Mesendoderm (in vitro differentiated cells): ENCODE data around the gene GAS2L2.
A peak's percentile ranks its signal among the peaks of the same experiment; 100 is the strongest.

ENCODE experiments used
- DNase-seq: peaks from one replicate; pipeline ENCODE4 v3.0.0; 2013
- H2AK5ac ChIP-seq: 2 replicates; pipeline ENCODE4 v1.6.1; 2013; ENCODE audit warnings: low read length, inconsistent platforms
- H2BK120ac ChIP-seq: 2 replicates; pipeline ENCODE4 v1.6.1; 2013; ENCODE audit warnings: low read depth, mild to moderate bottlenecking, low read length, moderate library complexity, mixed read lengths
- H2BK15ac ChIP-seq: replicated peaks from 2 replicates; pipeline ENCODE4 v1.6.1; 2013; ENCODE audit warnings: low read depth, mild to moderate bottlenecking, moderate library complexity
- H2BK5ac ChIP-seq: 2 replicates; pipeline ENCODE4 v1.6.1; 2013; ENCODE audit warnings: low read length, inconsistent platforms
- H3K18ac ChIP-seq: 2 replicates; pipeline ENCODE4 v1.6.1; 2013; ENCODE audit warnings: mild to moderate bottlenecking, low read length, mixed read lengths
- H3K23ac ChIP-seq: one replicate; pipeline ENCODE4 v1.6.1; 2013; ENCODE audit warnings: low read length
- H3K27ac ChIP-seq: 2 replicates; pipeline ENCODE4 v1.5.1; 2013; ENCODE audit warnings: low read depth, mild to moderate bottlenecking, inconsistent platforms, low read length, moderate library complexity
- H3K27me3 ChIP-seq: 2 replicates; pipeline ENCODE4 v1.6.1; 2013; ENCODE audit warnings: low read length, control low read depth, mild to moderate bottlenecking, inconsistent platforms; ENCODE audit not compliant: insufficient read depth, poor library complexity
- H3K36me3 ChIP-seq: 2 replicates; pipeline ENCODE4 v1.6.1; 2013; ENCODE audit warnings: low read length, inconsistent platforms; ENCODE audit not compliant: control insufficient read depth, insufficient read depth
- H3K4ac ChIP-seq: one replicate; pipeline ENCODE4 v1.6.1; 2013; ENCODE audit warnings: low read depth, mild to moderate bottlenecking, low read length, moderate library complexity
- H3K4me1 ChIP-seq: 2 replicates; pipeline ENCODE4 v1.6.1; 2013; ENCODE audit warnings: low read depth, low read length, inconsistent platforms; ENCODE audit not compliant: control insufficient read depth
- H3K4me2 ChIP-seq: 2 replicates; pipeline ENCODE4 v1.6.1; 2013; ENCODE audit warnings: low read length
- H3K4me3 ChIP-seq: 2 replicates; pipeline ENCODE4 v1.5.1; 2013; ENCODE audit warnings: mild to moderate bottlenecking, low read length
- H3K56ac ChIP-seq: one replicate; pipeline ENCODE4 v1.6.1; 2013; ENCODE audit warnings: low read length
- H3K79me1 ChIP-seq: 2 replicates; pipeline ENCODE4 v1.6.1; 2013; ENCODE audit warnings: low read length, inconsistent platforms
- H3K79me2 ChIP-seq: 2 replicates; pipeline ENCODE4 v1.6.1; 2013; ENCODE audit warnings: mild to moderate bottlenecking, low read length; ENCODE audit not compliant: control insufficient read depth, insufficient read depth
- H3K9ac ChIP-seq: 2 replicates; pipeline ENCODE4 v1.6.1; 2013; ENCODE audit warnings: low read length, inconsistent platforms
- H4K5ac ChIP-seq: one replicate; pipeline ENCODE4 v1.6.1; 2013; ENCODE audit warnings: low read length
- H4K8ac ChIP-seq: one replicate; pipeline ENCODE4 v1.6.1; 2013; ENCODE audit warnings: low read depth, mild to moderate bottlenecking, control low read depth, low read length, moderate library complexity
- WGBS: extraction: QIAGEN DNeasy Blood & Tissue Kit; methylation state at CpG from one replicate; pipeline ENCODE4 v1.1.7; 2013; ENCODE audit warnings: low lambda C conversion rate, missing lambda C conversion rate; ENCODE audit not compliant: insufficient coverage; ENCODE audit errors: extremely low coverage; 5-methylcytosine and 5-hydroxymethylcytosine counted together

Gene GAS2L2

DNA sequence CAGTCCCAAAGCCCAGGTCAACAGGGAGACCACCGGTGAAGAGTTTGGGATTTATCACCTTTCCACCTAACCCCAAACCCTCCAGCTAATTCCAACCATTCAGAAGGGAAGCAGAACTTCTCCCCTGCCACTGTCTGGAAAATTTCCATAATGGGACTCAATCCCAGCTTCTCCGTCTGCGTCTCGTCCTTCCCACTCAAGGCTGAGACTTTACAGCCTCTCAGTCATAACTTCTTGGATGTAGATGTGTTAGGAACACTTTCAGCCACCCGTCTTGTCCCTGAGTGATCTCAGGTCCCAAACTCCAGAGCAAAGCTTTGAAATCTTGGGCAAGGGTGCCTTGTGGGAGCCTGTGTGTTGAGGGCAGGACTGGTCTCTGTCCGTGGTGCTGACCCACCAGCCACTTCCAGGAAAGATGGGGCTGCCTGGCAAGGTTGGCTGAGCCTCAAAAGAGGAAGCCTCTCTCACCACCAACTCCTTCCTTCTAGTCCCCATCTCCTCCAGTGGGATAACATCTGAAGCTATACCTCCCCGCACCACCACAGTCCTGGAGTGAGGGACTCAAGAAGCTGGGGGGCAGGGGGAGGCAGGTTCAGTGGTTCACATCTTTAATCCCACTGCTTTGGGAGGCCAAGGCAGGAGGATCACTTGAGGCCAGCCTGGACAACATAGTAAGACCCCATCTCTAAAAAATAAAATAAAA is 9.3 kb downstream of the GAS2L2 start:
- Histone ChIP-seq H3K36me3 (no peaks in the 10 kb centered on the region), H3K56ac (no peak overlapping the region), H3K4me2 (no peak overlapping the region), H3K79me1 (no peaks in the 10 kb centered on the region), H3K27me3 (peaks cover 14% of the 10 kb centered on the region), H4K5ac (no peak overlapping the region), H3K4ac (no peak overlapping the region), H3K23ac (no peak overlapping the region), H2BK15ac (no peak overlapping the region), H2BK5ac (no peak overlapping the region), H3K79me2 (no peaks in the 10 kb centered on the region), H2BK120ac (no peak overlapping the region), H2AK5ac (no peak overlapping the region), H3K18ac (no peak overlapping the region), H3K4me1 (no peaks in the 10 kb centered on the region), H3K9ac (no peak overlapping the region), H4K8ac (no peak overlapping the region), H3K4me3 (no peak overlapping the region), H3K27ac (no peak overlapping the region)
- WGBS = no CpG with 5 or more reads among the region's 7 CpGs
- DNase-seq = peak; percentile 68

DNA sequence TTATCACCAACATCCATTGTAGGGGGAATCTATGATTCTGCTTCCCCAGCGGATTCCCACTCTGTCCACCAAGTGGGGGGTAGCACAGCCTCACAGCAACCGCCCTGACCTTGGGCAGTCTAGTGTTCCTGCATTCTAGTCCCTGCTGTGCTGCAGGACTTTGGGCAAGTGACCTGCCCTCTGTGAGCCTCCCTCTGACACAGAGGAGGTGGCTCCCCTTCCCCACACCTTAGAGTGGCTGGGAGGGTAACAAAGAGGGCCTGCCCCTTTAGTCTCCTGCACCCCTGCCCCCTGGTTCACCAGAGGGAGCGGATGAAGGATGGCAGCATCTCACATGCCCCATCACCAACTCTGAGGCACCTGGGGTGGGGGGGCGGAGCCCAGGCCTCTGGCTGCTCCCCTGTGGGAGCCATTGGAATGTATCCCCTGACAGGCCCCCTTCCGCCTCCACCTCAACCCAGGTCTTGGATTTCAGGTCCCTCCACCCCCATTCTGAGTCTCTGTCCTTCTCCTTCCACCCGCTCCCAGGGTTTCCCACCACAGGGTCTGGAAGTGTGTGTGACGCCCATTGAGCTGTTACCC is 10.1 kb downstream of the GAS2L2 start:
- Histone ChIP-seq H3K27ac (no peak overlapping the region), H3K4me2 (no peak overlapping the region), H3K4me1 (no peaks in the 10 kb centered on the region), H3K23ac (no peak overlapping the region), H3K4me3 (no peak overlapping the region), H2BK5ac (no peak overlapping the region), H3K79me1 (no peaks in the 10 kb centered on the region), H4K5ac (no peak overlapping the region), H3K4ac (no peak overlapping the region), H3K36me3 (no peaks in the 10 kb centered on the region), H3K27me3 (peaks cover 14% of the 10 kb centered on the region), H3K18ac (no peak overlapping the region), H2BK15ac (no peak overlapping the region), H4K8ac (no peak overlapping the region), H3K9ac (no peak overlapping the region), H2AK5ac (no peak overlapping the region), H2BK120ac (no peak overlapping the region), H3K79me2 (no peaks in the 10 kb centered on the region), H3K56ac (no peak overlapping the region)
- no CpG with 5 or more reads among the region's 7 CpGs for WGBS
- DNase-seq = no peak

DNA sequence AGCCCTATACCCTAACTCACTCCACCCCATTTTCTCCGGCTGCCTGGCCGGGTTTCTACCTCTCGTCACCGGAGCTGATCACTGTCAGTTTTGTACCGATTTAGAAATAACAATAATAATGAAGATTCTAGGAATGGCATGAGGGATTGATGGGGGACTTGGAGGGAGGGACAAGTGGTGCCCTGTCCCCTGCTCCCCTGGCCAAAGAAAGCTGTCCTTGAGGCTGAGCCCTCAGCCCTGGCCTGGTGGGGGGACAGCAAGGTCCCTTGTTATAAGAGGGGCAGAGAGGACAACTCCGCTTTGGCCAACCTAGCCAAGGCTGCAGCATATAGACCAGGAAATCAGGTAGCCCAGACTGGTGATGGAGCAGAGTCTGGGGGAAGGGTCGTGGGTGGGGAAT is 10.5 kb downstream of the GAS2L2 start:
- WGBS = no CpG with 5 or more reads among the region's 7 CpGs
- no peak overlapping the region for H4K8ac ChIP-seq
- no peak overlapping the region for H3K18ac ChIP-seq
- no peak overlapping the region for H3K4me2 ChIP-seq
- no peak overlapping the region for H3K23ac ChIP-seq
- H2BK15ac ChIP-seq = no peak overlapping the region
- H2BK5ac ChIP-seq = no peak overlapping the region
- no peaks in the 10 kb centered on the region for H3K79me1 ChIP-seq
- H3K4me3 ChIP-seq = no peak overlapping the region
- H3K4me1 ChIP-seq = no peaks in the 10 kb centered on the region
- H3K4ac ChIP-seq = no peak overlapping the region
- H3K56ac ChIP-seq = no peak overlapping the region
- H3K79me2 ChIP-seq = no peaks in the 10 kb centered on the region
- no peak overlapping the region for H2BK120ac ChIP-seq
- H3K36me3 ChIP-seq = no peaks in the 10 kb centered on the region
- no peak for DNase-seq
- H2AK5ac ChIP-seq = no peak overlapping the region
- H3K27me3 ChIP-seq = peaks cover 14% of the 10 kb centered on the region
- no peak overlapping the region for H3K27ac ChIP-seq
- no peak overlapping the region for H4K5ac ChIP-seq
- H3K9ac ChIP-seq = no peak overlapping the region

DNA sequence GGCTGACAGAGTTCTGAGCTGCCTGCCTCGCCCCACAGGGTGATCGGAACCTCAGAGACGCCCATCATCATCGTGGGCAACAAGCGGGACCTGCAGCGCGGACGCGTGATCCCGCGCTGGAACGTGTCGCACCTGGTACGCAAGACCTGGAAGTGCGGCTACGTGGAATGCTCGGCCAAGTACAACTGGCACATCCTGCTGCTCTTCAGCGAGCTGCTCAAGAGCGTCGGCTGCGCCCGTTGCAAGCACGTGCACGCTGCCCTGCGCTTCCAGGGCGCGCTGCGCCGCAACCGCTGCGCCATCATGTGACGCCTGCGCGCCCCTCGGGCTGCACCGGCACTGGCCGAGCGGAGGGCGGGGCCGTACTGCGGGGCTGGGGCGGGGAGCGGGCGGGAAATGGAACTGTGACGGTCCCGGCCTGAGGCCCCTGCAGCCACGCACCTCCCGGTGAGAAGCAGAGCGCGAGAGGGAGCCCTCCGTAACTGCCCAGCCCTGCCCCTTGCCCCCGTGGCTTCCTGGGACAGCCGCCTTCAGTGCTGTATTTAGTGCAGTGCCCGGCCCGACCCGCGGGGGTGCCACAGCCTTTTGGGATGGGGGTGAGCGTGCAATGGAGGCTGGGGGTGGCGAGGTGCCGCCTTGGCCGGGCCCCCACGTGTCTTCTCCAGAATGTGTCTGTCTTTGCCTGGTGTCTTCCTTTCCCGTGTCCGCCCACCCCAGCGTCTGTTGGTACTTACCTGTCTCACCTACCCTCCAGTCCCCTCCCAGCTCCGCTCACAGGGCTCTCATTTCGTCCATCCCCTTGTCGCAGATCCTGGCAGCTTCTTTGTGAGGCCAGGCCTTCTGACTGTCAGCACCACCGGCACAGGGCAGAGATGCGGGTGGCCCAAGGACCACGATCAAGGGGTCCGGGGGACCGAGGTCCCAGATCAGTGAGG is 11.8 kb downstream of the GAS2L2 start:
- no peak overlapping the region for H3K23ac ChIP-seq
- peaks cover 14% of the 10 kb centered on the region for H3K27me3 ChIP-seq
- WGBS = no CpG with 5 or more reads among the region's 73 CpGs
- H3K4me3 ChIP-seq = no peak overlapping the region
- H3K4me1 ChIP-seq = no peaks in the 10 kb centered on the region
- H4K8ac ChIP-seq = no peak overlapping the region
- no peak overlapping the region for H2BK120ac ChIP-seq
- no peak overlapping the region for H3K18ac ChIP-seq
- H3K79me1 ChIP-seq = no peaks in the 10 kb centered on the region
- H3K79me2 ChIP-seq = no peaks in the 10 kb centered on the region
- no peak overlapping the region for H3K27ac ChIP-seq
- H3K4ac ChIP-seq = no peak overlapping the region
- H2BK5ac ChIP-seq = no peak overlapping the region
- no peak overlapping the region for H2BK15ac ChIP-seq
- no peak overlapping the region for H3K9ac ChIP-seq
- no peaks in the 10 kb centered on the region for H3K36me3 ChIP-seq
- H2AK5ac ChIP-seq = no peak overlapping the region
- H3K56ac ChIP-seq = peak overlapping the region; percentile 25
- no peak overlapping the region for H4K5ac ChIP-seq
- peak; percentile 54 for DNase-seq
- H3K4me2 ChIP-seq = no peak overlapping the region

DNA sequence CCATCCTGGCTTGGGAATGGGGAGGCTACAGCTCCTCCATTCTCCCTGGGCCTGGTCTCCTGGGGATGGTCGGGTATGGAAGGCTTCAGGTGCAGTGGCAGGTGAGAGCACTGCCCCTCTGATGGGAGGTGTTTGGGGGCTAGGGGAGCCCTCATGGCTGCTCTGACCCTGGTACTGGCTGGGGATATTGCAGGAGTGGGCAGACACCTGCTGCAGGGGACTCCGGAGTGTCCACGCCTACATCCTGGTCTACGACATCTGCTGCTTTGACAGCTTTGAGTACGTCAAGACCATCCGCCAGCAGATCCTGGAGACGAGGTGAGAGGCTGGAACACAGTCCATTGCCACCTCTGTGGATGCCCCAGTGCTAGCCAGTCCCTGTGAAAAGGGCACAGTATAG is 12.8 kb downstream of the GAS2L2 start:
- Histone ChIP-seq H3K4me3 (no peak overlapping the region), H2BK5ac (no peak overlapping the region), H3K27me3 (peaks cover 14% of the 10 kb centered on the region), H3K18ac (no peak overlapping the region), H3K9ac (no peak overlapping the region), H2BK120ac (no peak overlapping the region), H4K8ac (no peak overlapping the region), H2BK15ac (no peak overlapping the region), H3K4me2 (no peak overlapping the region), H3K4me1 (no peaks in the 10 kb centered on the region), H3K23ac (no peak overlapping the region), H3K79me1 (no peaks in the 10 kb centered on the region), H3K56ac (no peak overlapping the region), H3K4ac (no peak overlapping the region), H3K79me2 (no peaks in the 10 kb centered on the region), H2AK5ac (no peak overlapping the region), H3K36me3 (no peaks in the 10 kb centered on the region), H3K27ac (no peak overlapping the region), H4K5ac (no peak overlapping the region)
- no peak for DNase-seq
- WGBS = no CpG with 5 or more reads among the region's 7 CpGs
